Mucosa of descending colon (tissue), 3 donors: ENCODE data around the gene MGAT5. TPM values are rescaled to one million over a fixed set of nuclear protein-coding genes. Genes with fewer than 3 reads are reported as not detected.

ENCODE experiments used
- ATAC-seq: fragments of 200-7000 bp; cut with Tn5 transposase; one replicate; pipeline ENCODE4 v1.9.1; 2020; ENCODE audit warnings: mild to moderate bottlenecking, moderate library complexity
- DNase-seq, 3 donors: peaks; one replicate each; pipeline ENCODE4 v3.0.0-alpha.2; 2020
- H3K36me3 ChIP-seq: fragments of 200-600 bp; one replicate; pipeline ENCODE4 v1.8.0; 2021; ENCODE audit warnings: low read depth, mild to moderate bottlenecking
- H3K4me1 ChIP-seq: fragments of 200-600 bp; one replicate; pipeline ENCODE4 v1.8.0; 2021; ENCODE audit warnings: low read depth, mild to moderate bottlenecking
- H3K4me3 ChIP-seq: fragments of 200-600 bp; one replicate; pipeline ENCODE4 v1.8.0; 2021; ENCODE audit warnings: mild to moderate bottlenecking
- H3K9me3 ChIP-seq: fragments of 200-600 bp; one replicate; pipeline ENCODE4 v1.8.0; 2021; ENCODE audit warnings: mild to moderate bottlenecking
- intact Hi-C, 2 donors: fragments of 100-400 bp; cut with DNase I in 1 of 2; cut with micrococcal nuclease in 1 of 2; formaldehyde crosslinking; loops; one replicate each; pipeline versions ENCODE4 v1.11.0 to v1.11.1; 2022; cut with DNase I, micrococcal nuclease
- total RNA-seq, 3 donors: library from RNA; stranded (reverse); fragmentation: NEBNext Ultra II Directional in 2 of 3; extraction: Animal tissue kit (Norgen Biotek cat#: 25700) in 2 of 3; gene quantifications; one replicate each; pipeline versions ENCODE4 v1.2.1 to v1.2.4, GENCODE V29; 2021 to 2023
- TF ChIP-seq, protein P1 (sequence below): fragments of 200-600 bp; IDR thresholded peaks from one replicate; pipeline ENCODE4 v1.8.0; 2022; ENCODE audit warnings: antibody characterized with exemption, mild to moderate bottlenecking
- donor health status: DM: no; HTN: no; CAD: no; lungs with moderate emphysema.
- donor health status: DM: no; HTN: no; CAD: no.
- donor health status: DM: no; HTN: yes; CAD: no.

The MGAT5 gene
- total RNA-seq, 3 donors from 2014 or later, result 56.5 to 75.5 (median 69.7) TPM

DNA sequence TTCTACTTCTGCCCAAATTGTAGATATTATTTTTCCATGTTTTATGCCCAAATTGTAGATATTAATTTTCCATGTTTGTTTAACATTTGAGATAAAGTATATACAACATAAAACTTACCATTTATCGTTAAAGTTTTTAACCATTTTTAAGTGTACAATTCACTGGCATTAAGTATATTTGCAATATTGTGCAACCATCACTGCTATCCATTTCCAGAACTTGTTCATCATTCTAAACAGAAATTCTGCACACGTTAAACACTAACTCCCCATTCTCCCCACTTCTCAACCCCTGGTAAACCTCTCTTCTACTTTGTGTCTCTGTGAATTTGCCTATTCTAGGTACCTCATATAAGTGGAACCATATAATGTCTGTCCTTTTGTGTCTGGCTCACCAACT lies 162.1 kb downstream of the MGAT5 start:
- Histone ChIP-seq H3K9me3 (no peaks in the 10 kb centered on the region), H3K36me3 (no peaks in the 10 kb centered on the region), H3K4me1 (peaks cover 15% of the 10 kb centered on the region), H3K4me3 (no peak overlapping the region)
- TF ChIP-seq, protein P1, sequence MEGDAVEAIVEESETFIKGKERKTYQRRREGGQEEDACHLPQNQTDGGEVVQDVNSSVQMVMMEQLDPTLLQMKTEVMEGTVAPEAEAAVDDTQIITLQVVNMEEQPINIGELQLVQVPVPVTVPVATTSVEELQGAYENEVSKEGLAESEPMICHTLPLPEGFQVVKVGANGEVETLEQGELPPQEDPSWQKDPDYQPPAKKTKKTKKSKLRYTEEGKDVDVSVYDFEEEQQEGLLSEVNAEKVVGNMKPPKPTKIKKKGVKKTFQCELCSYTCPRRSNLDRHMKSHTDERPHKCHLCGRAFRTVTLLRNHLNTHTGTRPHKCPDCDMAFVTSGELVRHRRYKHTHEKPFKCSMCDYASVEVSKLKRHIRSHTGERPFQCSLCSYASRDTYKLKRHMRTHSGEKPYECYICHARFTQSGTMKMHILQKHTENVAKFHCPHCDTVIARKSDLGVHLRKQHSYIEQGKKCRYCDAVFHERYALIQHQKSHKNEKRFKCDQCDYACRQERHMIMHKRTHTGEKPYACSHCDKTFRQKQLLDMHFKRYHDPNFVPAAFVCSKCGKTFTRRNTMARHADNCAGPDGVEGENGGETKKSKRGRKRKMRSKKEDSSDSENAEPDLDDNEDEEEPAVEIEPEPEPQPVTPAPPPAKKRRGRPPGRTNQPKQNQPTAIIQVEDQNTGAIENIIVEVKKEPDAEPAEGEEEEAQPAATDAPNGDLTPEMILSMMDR, result no peak
- intact Hi-C loops, result no loop called here
- no peak for ATAC-seq
- no peak for DNase-seq

DNA sequence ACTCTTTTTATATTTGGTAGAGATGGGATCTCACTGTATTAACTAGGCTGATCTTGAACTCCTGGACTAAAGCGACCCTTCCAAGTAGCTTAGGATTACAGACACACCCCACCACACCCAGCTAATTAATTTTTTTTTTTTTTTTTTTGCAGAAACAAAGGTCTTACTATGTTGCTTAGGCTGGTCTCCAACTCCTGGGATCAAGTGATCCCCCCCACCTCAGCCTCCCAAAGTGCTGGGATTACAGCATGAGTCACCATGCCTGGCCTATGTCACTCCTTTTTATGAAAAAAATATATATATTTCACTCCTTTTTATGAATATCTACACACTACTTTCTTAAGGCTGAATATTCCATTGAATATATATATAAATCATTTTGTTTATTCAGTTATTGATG lies 162.8 kb downstream of the MGAT5 start:
- DNase-seq, result no peak
- no peak overlapping the region for H3K4me3 ChIP-seq
- TF ChIP-seq, protein P1, result no peak
- intact Hi-C loops, result no loop called here
- peaks cover 9% of the 10 kb centered on the region for H3K4me1 ChIP-seq
- no peaks in the 10 kb centered on the region for H3K9me3 ChIP-seq
- no peak for ATAC-seq
- H3K36me3 ChIP-seq, result no peaks in the 10 kb centered on the region

DNA sequence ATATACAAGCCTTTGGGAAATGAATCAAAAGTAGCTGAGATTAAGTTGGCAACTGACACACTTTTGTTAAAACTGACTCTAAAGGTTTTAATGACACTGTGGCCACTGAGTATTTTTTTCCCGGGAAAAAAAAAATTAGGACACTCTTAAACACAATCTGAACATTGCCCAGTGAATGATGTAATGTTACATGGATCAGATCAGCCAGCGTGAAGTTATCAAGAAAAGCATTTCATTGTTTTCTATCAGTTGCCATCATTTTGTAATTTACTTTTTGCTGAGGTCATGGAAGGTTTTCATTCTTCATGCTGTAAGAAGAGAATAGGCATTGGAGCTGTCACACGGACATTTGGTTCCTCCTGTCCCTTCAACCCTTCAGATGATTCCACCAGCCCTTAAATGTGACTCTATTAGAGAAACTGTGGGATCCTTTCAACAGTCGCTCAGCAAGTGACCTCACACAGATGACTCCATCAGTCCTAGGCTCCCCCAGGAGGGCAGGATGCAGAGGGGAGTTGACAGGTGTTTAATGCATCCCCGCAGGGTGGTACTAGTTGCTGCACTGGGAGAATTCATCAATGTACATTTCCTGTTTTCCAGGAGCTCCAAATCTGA lies 164.2 kb downstream of the MGAT5 start:
- no peaks in the 10 kb centered on the region for H3K9me3 ChIP-seq
- TF ChIP-seq, protein P1, result no peak
- intact Hi-C loops, result no loop called here
- DNase-seq, result no peak
- ATAC-seq, result no peak
- no peak overlapping the region for H3K4me3 ChIP-seq
- no peaks in the 10 kb centered on the region for H3K36me3 ChIP-seq
- peaks cover 6% of the 10 kb centered on the region for H3K4me1 ChIP-seq

DNA sequence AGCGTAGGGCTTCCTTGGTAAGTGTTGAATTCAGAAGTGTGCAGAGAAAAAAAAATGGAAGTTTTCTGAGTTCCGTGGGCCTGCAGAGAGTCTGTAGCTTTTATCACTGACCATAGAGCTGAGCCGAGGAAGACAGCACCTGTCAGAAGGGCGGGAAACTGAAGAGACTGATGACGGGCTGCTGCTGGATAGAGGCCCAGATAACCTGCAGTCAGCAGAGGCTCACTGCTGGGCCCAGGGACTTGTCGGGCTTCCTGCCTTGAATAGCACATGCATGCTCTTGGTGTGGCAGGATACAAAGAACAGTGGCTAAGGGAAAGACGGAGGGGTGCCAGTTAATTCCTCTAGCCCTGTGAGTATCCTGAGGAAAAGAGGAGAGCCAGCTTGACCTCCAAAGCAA lies 166.4 kb downstream of the MGAT5 start:
- no peak for ATAC-seq

DNA sequence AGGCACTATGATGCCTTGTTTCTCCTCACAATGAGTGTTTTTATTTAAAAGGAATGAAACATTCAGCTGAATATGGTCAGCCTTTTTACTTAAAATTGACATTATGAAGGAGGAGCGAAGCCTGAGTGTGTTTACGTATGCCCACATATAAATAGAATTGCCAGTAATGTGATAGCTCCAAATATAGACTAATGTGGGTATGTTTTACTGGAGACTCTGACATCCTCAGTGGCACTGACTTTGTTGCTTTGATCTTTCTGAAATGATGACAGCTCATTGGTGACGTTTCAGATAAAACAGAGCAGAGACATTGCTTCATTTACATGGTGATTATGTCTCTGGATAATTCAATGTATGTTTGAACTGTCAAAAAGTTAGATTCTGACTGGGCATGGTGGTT lies 167.0 kb downstream of the MGAT5 start:
- no peak for DNase-seq
- Histone ChIP-seq H3K36me3 (no peaks in the 10 kb centered on the region), H3K9me3 (no peaks in the 10 kb centered on the region), H3K4me1 (no peaks in the 10 kb centered on the region), H3K4me3 (no peak overlapping the region)
- no peak for ATAC-seq
- TF ChIP-seq, protein P1, result no peak
- intact Hi-C loops, result no loop called here

More for the DNA sequence above, 166.4 kb downstream of the MGAT5 start:
- TF ChIP-seq, protein P1, result no peak
- intact Hi-C loops, result no loop called here
- DNase-seq, result no peak
- Histone ChIP-seq H3K4me3 (no peak overlapping the region), H3K4me1 (no peaks in the 10 kb centered on the region), H3K36me3 (no peaks in the 10 kb centered on the region), H3K9me3 (no peaks in the 10 kb centered on the region)
